OCI-LY7 (cell line): ENCODE results near the gene VEGFA. TPM values are rescaled to one million over a fixed set of nuclear protein-coding genes. Genes with fewer than 3 reads are reported as not detected.

Source experiments
- BruUV-seq: library from RNA; stranded (reverse); fragments of 400-500 nt; replicated peaks from 2 replicates; lab custom pipeline; 2021; lab: Mats Ljungman, UMichigan
- CTCF ChIA-PET: fragments of 300-600 bp; sonication (Branson Sonifier 250); formaldehyde crosslinking; loops from one replicate; lab custom pipeline; 2022; ENCODE audit warnings: antibody characterized with exemption; ENCODE audit not compliant: unreplicated experiment; lab: Charles Lee
- POLR2A ChIA-PET: fragments of 300-600 bp; sonication (Branson Sonifier 250); formaldehyde crosslinking; loops from one replicate; lab custom pipeline; 2022; ENCODE audit warnings: antibody characterized with exemption; lab: Charles Lee
- DNase-seq: peaks from one replicate; pipeline ENCODE4 v3.0.0-alpha.2; 2015; ENCODE audit warnings: low spot score
- H2AFZ ChIP-seq: fragments of 200-600 bp; sonication (generic), shearing (Covaris generic); 2 replicates; pipeline ENCODE4 v1.6.1; 2014; ENCODE audit warnings: mild to moderate bottlenecking, antibody characterized with exemption, low read length, moderate library complexity
- H3K27ac ChIP-seq: fragments of 200-600 bp; sonication (generic); 2 replicates; pipeline ENCODE4 v1.5.1; 2014; ENCODE audit warnings: mixed run types, low read depth, mild to moderate bottlenecking, moderate library complexity, low read length, inconsistent platforms; ENCODE audit not compliant: poor library complexity, severe bottlenecking
- H3K36me3 ChIP-seq: fragments of 200-600 bp; sonication (generic); 2 replicates; pipeline ENCODE4 v1.6.1; 2014; ENCODE audit warnings: mild to moderate bottlenecking, antibody characterized with exemption, low read length, moderate library complexity, mixed read lengths; ENCODE audit not compliant: insufficient read depth
- H3K4me1 ChIP-seq: fragments of 200-600 bp; sonication (generic); 2 replicates; pipeline ENCODE4 v1.5.1; 2014; ENCODE audit warnings: mild to moderate bottlenecking, low read length; ENCODE audit not compliant: insufficient read depth, poor library complexity, severe bottlenecking
- H3K4me2 ChIP-seq: fragments of 200-600 bp; sonication (generic); 2 replicates; pipeline ENCODE4 v1.6.1; 2014; ENCODE audit warnings: mild to moderate bottlenecking, low read length
- H3K4me3 ChIP-seq: fragments of 200-600 bp; sonication (generic); 2 replicates; pipeline ENCODE4 v1.5.1; 2014; ENCODE audit warnings: mild to moderate bottlenecking, low read depth, low read length; ENCODE audit not compliant: poor library complexity, severe bottlenecking
- H3K79me2 ChIP-seq: fragments of 200-600 bp; sonication (generic); 2 replicates; pipeline ENCODE4 v1.6.1; 2016; ENCODE audit warnings: low read depth, mild to moderate bottlenecking, low read length, moderate library complexity, mixed read lengths; ENCODE audit not compliant: insufficient read depth
- H3K9me2 ChIP-seq: fragments of 200-600 bp; sonication (generic); 2 replicates; pipeline ENCODE4 v1.6.1; 2016; ENCODE audit warnings: mild to moderate bottlenecking, low read length, mixed read lengths; ENCODE audit not compliant: insufficient read depth
- H3K9me3 ChIP-seq: fragments of 200-600 bp; sonication (generic); 2 replicates; pipeline ENCODE4 v1.6.1; 2014; ENCODE audit warnings: mild to moderate bottlenecking, mixed run types, low read length, mixed read lengths
- H4K20me1 ChIP-seq: fragments of 200-600 bp; sonication (generic); 2 replicates; pipeline ENCODE4 v1.6.1; 2014; ENCODE audit warnings: mild to moderate bottlenecking, antibody characterized with exemption, low read length, moderate library complexity, mixed read lengths; ENCODE audit not compliant: insufficient read depth
- CTCF ChIP-seq: fragments of 200-600 bp; sonication (generic); conservative IDR thresholded peaks from 2 replicates; pipeline ENCODE4 v1.5.1; 2014; ENCODE audit warnings: mild to moderate bottlenecking, antibody characterized with exemption, low read length, moderate library complexity, mixed read lengths
- EZH2phosphoT487 ChIP-seq: fragments of 200-600 bp; sonication (generic); IDR thresholded peaks from 2 replicates; pipeline ENCODE4 v1.6.1; 2018; ENCODE audit warnings: low read depth, borderline replicate concordance, mild to moderate bottlenecking, mixed run types, antibody characterized with exemption, low read length, moderate library complexity, mixed read lengths
- intact Hi-C: fragments of 100-400 bp; cut with micrococcal nuclease; formaldehyde crosslinking; loops from one replicate; pipeline ENCODE4 v1.10.0; 2022; ENCODE audit not compliant: unreplicated experiment
- total RNA-seq, 2 experiments: library from RNA; depleted of rRNA in 1 of 2; stranded (reverse); fragments of >200 nt in 1 of 2; shearing (Covaris generic) in 1 of 2; gene quantifications; 2 replicates each; pipeline ENCODE4 v1.2.3, GENCODE V29; 2014 to 2022

The VEGFA gene
- total RNA-seq, 2 experiments from 2014 or later = 59.7 to 88.5 TPM

GRCh38 chr6:43788301-43788700 lies 18.3 kb downstream of the VEGFA start:
- Histone ChIP-seq H3K9me2 (no peaks in the 10 kb centered on the region), H3K4me2 (no peak overlapping the region), H4K20me1 (no peaks in the 10 kb centered on the region), H3K36me3 (peaks cover 21% of the 10 kb centered on the region; the same call in 1 of the 2 replicates), H3K27ac (no peak overlapping the region), H3K4me3 (no peak overlapping the region), H3K9me3 (no peaks in the 10 kb centered on the region), H3K4me1 (no peaks in the 10 kb centered on the region), H2AFZ (no peak overlapping the region), H3K79me2 (no peaks in the 10 kb centered on the region)
- intact Hi-C loops = no loop called here
- POLR2A ChIA-PET = interaction anchor here (0.7 kb wide), 2 partner anchors 26 to 291 kb away, joined by 3 to 8 read pairs; no protein-coding TSS in a partner anchor
- CTCF ChIA-PET = no interaction called here
- no peak for DNase-seq
- no peak for TF ChIP-seq EZH2phosphoT487
- no peak for TF ChIP-seq CTCF
- BruUV-seq = no TSS peak

GRCh38 chr6:43789447-43789846 lies 19.4 kb downstream of the VEGFA start:
- peaks cover 9% of the 10 kb centered on the region; the same call in 1 of the 2 replicates for H3K36me3 ChIP-seq
- intact Hi-C loops = no loop called here
- TF ChIP-seq CTCF (no peak), EZH2phosphoT487 (no peak)
- DNase-seq = no peak
- H3K9me3 ChIP-seq = no peaks in the 10 kb centered on the region
- BruUV-seq = no TSS peak
- no peak overlapping the region for H3K4me3 ChIP-seq
- POLR2A ChIA-PET = no interaction called here
- no peaks in the 10 kb centered on the region for H3K79me2 ChIP-seq
- H2AFZ ChIP-seq = no peak overlapping the region
- no peaks in the 10 kb centered on the region for H3K9me2 ChIP-seq
- H3K27ac ChIP-seq = no peak overlapping the region
- H3K4me2 ChIP-seq = no peak overlapping the region
- H3K4me1 ChIP-seq = no peaks in the 10 kb centered on the region
- no peaks in the 10 kb centered on the region for H4K20me1 ChIP-seq
- CTCF ChIA-PET = no interaction called here

GRCh38 chr6:43790031-43790430 lies 20.0 kb downstream of the VEGFA start:
- Histone ChIP-seq H3K9me3 (no peaks in the 10 kb centered on the region), H3K4me3 (no peak overlapping the region), H3K9me2 (no peaks in the 10 kb centered on the region), H3K4me2 (no peak overlapping the region), H3K79me2 (no peaks in the 10 kb centered on the region), H2AFZ (no peak overlapping the region), H4K20me1 (no peaks in the 10 kb centered on the region), H3K36me3 (peaks cover 5% of the 10 kb centered on the region; the same call in 1 of the 2 replicates), H3K4me1 (no peaks in the 10 kb centered on the region), H3K27ac (no peak overlapping the region)
- BruUV-seq = no TSS peak
- TF ChIP-seq EZH2phosphoT487 (no peak), CTCF (no peak)
- CTCF ChIA-PET = no interaction called here
- POLR2A ChIA-PET = no interaction called here
- no peak for DNase-seq
- intact Hi-C loops = no loop called here
